B cell (primary cell): ENCODE measurements around the gene FERMT3. TPM values are rescaled to one million over a fixed set of nuclear protein-coding genes. Genes with fewer than 3 reads are reported as not detected.
A peak's percentile ranks its signal among the peaks of the same experiment; 100 is the strongest.

Experiments
- ATAC-seq: fragments of 200-7000 bp; cut with Tn5 transposase; one replicate; pipeline ENCODE4 v1.10.0; 2021; ENCODE audit warnings: low read depth, mild to moderate bottlenecking, moderate number of reproducible peaks, moderate library complexity
- CTCF ChIA-PET: fragments of 350-600 bp; sonication (Branson Sonifier 250); formaldehyde crosslinking; loops from one replicate; lab custom pipeline; 2021; ENCODE audit warnings: antibody characterized with exemption, inconsistent platforms; lab: Charles Lee
- POLR2A ChIA-PET: fragments of 350-600 bp; sonication (Branson Sonifier 250); formaldehyde crosslinking; loops from one replicate; lab custom pipeline; 2021; ENCODE audit warnings: antibody characterized with exemption; lab: Charles Lee
- DNase-seq: peaks from one replicate; pipeline ENCODE4 v3.0.0; 2013
- H2AFZ ChIP-seq: 2 replicates; pipeline ENCODE4 v1.6.1; 2012; ENCODE audit warnings: mild to moderate bottlenecking, low read depth, low read length; ENCODE audit not compliant: insufficient read depth, poor library complexity, severe bottlenecking
- H3K27ac ChIP-seq, 2 donors: 1 replicate in 1 of 2; 2 replicates in 1 of 2; pipeline ENCODE4 v1.5.1; 2012 to 2013; ENCODE audit warnings: low read length in 2 of 2, mild to moderate bottlenecking in 2 of 2, moderate library complexity in 1 of 2
- H3K27me3 ChIP-seq, 4 experiments: fragments of 200-600 bp in 1 of 4; sonication (generic) in 1 of 4; replicated peaks in 1 of 4; 1 replicate in 2 of 4; 2 replicates in 2 of 4; pipeline versions ENCODE4 v1.6.1 to v1.7.0; 2013 to 2016; ENCODE audit warnings: low read length in 3 of 4, mild to moderate bottlenecking in 2 of 4, mixed read lengths in 1 of 4, moderate library complexity in 1 of 4; ENCODE audit not compliant: insufficient read depth in 4 of 4, control insufficient read depth in 3 of 4; ENCODE audit errors: control extremely low read depth in 1 of 4
- H3K36me3 ChIP-seq, 2 experiments: replicated peaks in 1 of 2; 1 replicate in 1 of 2; 2 replicates in 1 of 2; pipeline versions ENCODE4 v1.6.1 to v1.7.1; 2013; ENCODE audit warnings: low read length in 1 of 2; ENCODE audit not compliant: insufficient read depth in 2 of 2, control insufficient read depth in 1 of 2; ENCODE audit errors: control extremely low read depth in 1 of 2, extremely low read depth in 1 of 2
- H3K4me1 ChIP-seq, 2 donors: fragments of 200-600 bp in 1 of 2; sonication (generic) in 1 of 2; 1 replicate in 1 of 2; 2 replicates in 1 of 2; pipeline versions ENCODE4 v1.5.1 to v1.6.1; 2013 to 2017; ENCODE audit warnings: low read length in 2 of 2; ENCODE audit not compliant: control insufficient read depth in 2 of 2, insufficient read depth in 2 of 2
- H3K4me2 ChIP-seq: replicated peaks from 2 replicates; pipeline ENCODE3; 2012; ENCODE audit warnings: mild to moderate bottlenecking, low read depth, low read length; ENCODE audit not compliant: poor library complexity, severe bottlenecking
- H3K4me3 ChIP-seq, 5 experiments: fragments of 200-600 bp in 1 of 5; sonication (generic) in 1 of 5; 1 replicate in 3 of 5; 2 replicates in 2 of 5; pipeline versions ENCODE4 v1.5.1 to v1.7.0; 2011 to 2016; ENCODE audit warnings: low read length in 4 of 5, mild to moderate bottlenecking in 4 of 5, low read depth in 2 of 5, control low read depth in 1 of 5, moderate library complexity in 1 of 5; ENCODE audit not compliant: insufficient read depth in 1 of 5; ENCODE audit errors: control extremely low read depth in 1 of 5, extremely low read depth in 1 of 5
- H3K79me2 ChIP-seq: fragments of 200-600 bp; sonication (generic); one replicate; pipeline ENCODE4 v1.6.0; 2016; ENCODE audit warnings: low read length; ENCODE audit not compliant: control insufficient read depth, insufficient read depth
- H3K9ac ChIP-seq: fragments of 200-600 bp; sonication (generic); 2 replicates; pipeline ENCODE4 v1.6.1; 2017; ENCODE audit warnings: mild to moderate bottlenecking, low read length, moderate library complexity
- H3K9me3 ChIP-seq, 3 donors: one replicate each; pipeline versions ENCODE4 v1.6.1 to v1.7.1; 2013; ENCODE audit warnings: low read length in 2 of 3; ENCODE audit not compliant: control insufficient read depth in 2 of 3, insufficient read depth in 1 of 3; ENCODE audit errors: control extremely low read depth in 1 of 3
- H4K20me1 ChIP-seq: 2 replicates; pipeline ENCODE4 v1.6.0; 2012; ENCODE audit warnings: mild to moderate bottlenecking, low read length; ENCODE audit not compliant: insufficient read depth, control insufficient read depth, poor library complexity, severe bottlenecking
- H3K27ac Mint-ChIP-seq: one replicate; pipeline ENCODE4 v1.8.0; 2021; ENCODE audit warnings: mixed read lengths
- H3K27me3 Mint-ChIP-seq: one replicate; pipeline ENCODE4 v1.8.0; 2021; ENCODE audit warnings: mixed read lengths
- H3K4me1 Mint-ChIP-seq: one replicate; pipeline ENCODE4 v1.8.0; 2021; ENCODE audit warnings: mixed read lengths
- H3K4me3 Mint-ChIP-seq: one replicate; pipeline ENCODE4 v1.8.0; 2021; ENCODE audit warnings: mixed read lengths
- H3K9me3 Mint-ChIP-seq: one replicate; pipeline ENCODE4 v1.8.0; 2022; ENCODE audit warnings: mixed read lengths; ENCODE audit not compliant: insufficient read depth
- EZH2 ChIP-seq: IDR thresholded peaks from 2 replicates; pipeline ENCODE4 v1.6.1; 2012; ENCODE audit warnings: borderline replicate concordance, low read depth, mild to moderate bottlenecking, moderate library complexity, low read length; ENCODE audit not compliant: insufficient read depth, poor library complexity, severe bottlenecking
- WGBS: methylation state at CpG from one replicate; pipeline ENCODE4 v1.1.5; 2013; ENCODE audit warnings: missing lambda C conversion rate; ENCODE audit not compliant: insufficient coverage; 5-methylcytosine and 5-hydroxymethylcytosine counted together
- intact Hi-C: fragments of 100-400 bp; cut with micrococcal nuclease; formaldehyde crosslinking; loops from one replicate; pipeline ENCODE4 v1.10.0; 2022
- polyA plus RNA-seq: library from polyadenylated mRNA; depleted of rRNA; stranded (reverse); fragments of >200 nt; gene quantifications from 2 replicates; pipeline ENCODE4 v1.2.3, GENCODE V29; 2012
- total RNA-seq, 2 donors: library from RNA; stranded (reverse); fragments of 120-200 nt in 1 of 2; gene quantifications; 1 replicate in 1 of 2; 2 replicates in 1 of 2; pipeline versions ENCODE4 v1.2.3 to v1.2.4, GENCODE V29; 2013 to 2022
- TF ChIP-seq, protein P1 (sequence below): fragments of 200-600 bp; IDR thresholded peaks from one replicate; pipeline ENCODE4 v1.8.0; 2022; ENCODE audit warnings: antibody characterized with exemption, mild to moderate bottlenecking

Gene FERMT3
- total and polyA plus RNA-seq, 2 donors (not counting 1 experiment from before 2014, with no cell fraction given): 96.2 to 170 TPM

- Histone ChIP-seq H3K9me3 (no peaks in the 10 kb centered on the region), H3K36me3 (peaks cover 0 to 3% of the 10 kb centered on the region in 2 experiments), H3K4me2 (peak overlapping the region; percentile 100), H3K79me2 (peaks cover 23% of the 10 kb centered on the region), H3K27ac (peak overlapping the region; percentile 59 to 86), H3K27me3 (no peaks in the 10 kb centered on the region), H3K4me1 (peaks cover 13 to 24% of the 10 kb centered on the region in 2 donors), H3K9ac (peak overlapping the region; percentile 98), H4K20me1 (peaks cover under 1% of the 10 kb centered on the region), H3K4me3 (peak overlapping the region; percentile 16 to 95 (median 83)), H2AFZ (peak overlapping the region; percentile 98)
- no peak for DNase-seq
- peaks cover 39% of the 10 kb centered on the region for H3K4me1 Mint-ChIP-seq
- intact Hi-C loops: loop anchor here (1.0 to 2.0 kb wide), 9 partner anchors 18 to 347 kb away; partner anchors contain the start of genes CCDC88B, DNAJC4, ESRRA and FERMT3
- ATAC-seq: no peak
- ChIA-PET CTCF (interaction anchor here (0.8 to 6.1 kb wide), 9 partner anchors 20 to 170 kb away, joined by 3 to 53 read pairs (median 6); partner anchors contain the start of genes CATSPERZ, FERMT3, PLCB3 and PPP1R14B), POLR2A (interaction anchor here (0.6 to 1.9 kb wide), 14 partner anchors 9 to 1303 kb away, joined by 3 to 10 read pairs (median 4); partner anchors contain the start of genes FERMT3, FKBP2, NAA40 and PRDX5)
- no peak overlapping the region for H3K4me3 Mint-ChIP-seq
- no peaks in the 10 kb centered on the region for H3K27me3 Mint-ChIP-seq
- no peaks in the 10 kb centered on the region for H3K9me3 Mint-ChIP-seq
- peak overlapping the region; percentile 94 for H3K27ac Mint-ChIP-seq
- TF ChIP-seq, protein P1, sequence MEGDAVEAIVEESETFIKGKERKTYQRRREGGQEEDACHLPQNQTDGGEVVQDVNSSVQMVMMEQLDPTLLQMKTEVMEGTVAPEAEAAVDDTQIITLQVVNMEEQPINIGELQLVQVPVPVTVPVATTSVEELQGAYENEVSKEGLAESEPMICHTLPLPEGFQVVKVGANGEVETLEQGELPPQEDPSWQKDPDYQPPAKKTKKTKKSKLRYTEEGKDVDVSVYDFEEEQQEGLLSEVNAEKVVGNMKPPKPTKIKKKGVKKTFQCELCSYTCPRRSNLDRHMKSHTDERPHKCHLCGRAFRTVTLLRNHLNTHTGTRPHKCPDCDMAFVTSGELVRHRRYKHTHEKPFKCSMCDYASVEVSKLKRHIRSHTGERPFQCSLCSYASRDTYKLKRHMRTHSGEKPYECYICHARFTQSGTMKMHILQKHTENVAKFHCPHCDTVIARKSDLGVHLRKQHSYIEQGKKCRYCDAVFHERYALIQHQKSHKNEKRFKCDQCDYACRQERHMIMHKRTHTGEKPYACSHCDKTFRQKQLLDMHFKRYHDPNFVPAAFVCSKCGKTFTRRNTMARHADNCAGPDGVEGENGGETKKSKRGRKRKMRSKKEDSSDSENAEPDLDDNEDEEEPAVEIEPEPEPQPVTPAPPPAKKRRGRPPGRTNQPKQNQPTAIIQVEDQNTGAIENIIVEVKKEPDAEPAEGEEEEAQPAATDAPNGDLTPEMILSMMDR: no peak
- no peak for TF ChIP-seq EZH2
- under 1% methylated on average over 52 of the region's 52 CpGs for WGBS
Observed at GRCh38 chr11:64185175-64185692, 21.3 kb upstream of the FERMT3 start.
